Heart right ventricle (tissue), 16 donors: ENCODE measurements around the gene KLF13. TPM values are rescaled to one million over a fixed set of nuclear protein-coding genes. Genes with fewer than 3 reads are reported as not detected.

Experiments
- ATAC-seq, 8 donors: fragments of 200-7000 bp; cut with Tn5 transposase; one replicate each; pipeline ENCODE4 v1.9.1; 2020; ENCODE audit warnings: mild to moderate bottlenecking in 8 of 8, moderate library complexity in 8 of 8, moderate number of reproducible peaks in 1 of 8
- DNase-seq, 2 donors: peaks; one replicate each; pipeline ENCODE4 v3.0.0-alpha.2; 2020
- H3K27ac ChIP-seq, 10 donors: fragments of 200-600 bp; sonication (generic) in 2 of 10; one replicate each; pipeline versions ENCODE4 v1.5.0 to v1.8.0; 2020 to 2022; ENCODE audit warnings: mild to moderate bottlenecking in 3 of 10
- H3K27me3 ChIP-seq, 7 donors: fragments of 200-600 bp; one replicate each; pipeline ENCODE4 v1.8.0; 2021 to 2022; ENCODE audit warnings: mild to moderate bottlenecking in 2 of 7
- H3K36me3 ChIP-seq, 9 donors: fragments of 200-600 bp; sonication (generic) in 1 of 9; one replicate each; pipeline versions ENCODE4 v1.5.0 to v1.8.0; 2020 to 2022; ENCODE audit warnings: mild to moderate bottlenecking in 2 of 9
- H3K4me1 ChIP-seq, 9 donors: fragments of 200-600 bp; sonication (generic) in 1 of 9; one replicate each; pipeline versions ENCODE4 v1.5.0 to v1.8.0; 2020 to 2022; ENCODE audit warnings: mild to moderate bottlenecking in 4 of 9
- H3K4me3 ChIP-seq, 10 donors: fragments of 200-600 bp; sonication (generic) in 2 of 10; one replicate each; pipeline versions ENCODE4 v1.5.0 to v1.8.0; 2020 to 2022; ENCODE audit warnings: mild to moderate bottlenecking in 7 of 10, moderate library complexity in 2 of 10
- H3K9me3 ChIP-seq, 11 donors: fragments of 200-600 bp in 10 of 11; sonication (generic) in 2 of 11; one replicate each; pipeline versions ENCODE4 v1.5.0 to v1.8.0; 2013 to 2022; ENCODE audit warnings: mild to moderate bottlenecking in 2 of 11, control low read depth in 1 of 11, moderate library complexity in 1 of 11
- WGBS, 2 donors: extraction: QIAGEN DNeasy Blood & Tissue Kit; methylation state at CpG; one replicate each; pipeline ENCODE4 v1.1.7; 2013; ENCODE audit warnings: inconsistent platforms in 1 of 2; 5-methylcytosine and 5-hydroxymethylcytosine counted together
- intact Hi-C, 10 donors: fragments of 100-400 bp; cut with DNase I; formaldehyde crosslinking; loops; one replicate each; pipeline versions ENCODE4 v1.11.1 to v1.14.2; 2022
- polyA plus RNA-seq, 2 donors: library from polyadenylated mRNA; stranded (reverse); fragments of 200-250 nt; gene quantifications; one replicate each; pipeline ENCODE4 v1.2.3, GENCODE V29; 2013
- total RNA-seq, 10 donors: library from RNA; stranded (reverse); fragmentation: NEBNext Ultra II Directional in 3 of 10; extraction: Animal tissue kit (Norgen Biotek cat#: 25700) in 3 of 10; gene quantifications; one replicate each; pipeline versions ENCODE4 v1.2.1 to v1.2.4, GENCODE V29; 2021 to 2023
- TF ChIP-seq, protein P1 (sequence below), 9 donors: fragments of 200-600 bp; sonication (generic) in 2 of 9; IDR thresholded peaks; one replicate each; pipeline versions ENCODE4 v1.5.0 to v1.8.0; 2021 to 2022; ENCODE audit warnings: antibody characterized with exemption in 9 of 9, mild to moderate bottlenecking in 5 of 9, moderate library complexity in 1 of 9
- donor health status: Arrhythmogenic right ventricular cardiomyopathy.
- donor health status: ischemic (EF 13 %, LVEDD 7.1; RV severe dilation, severe dysfunction).
- donor health status: healthy with polysubstance abuse.
- donor health status: DM: no; HTN: yes; CAD: no.
- donor health status: DM: no; HTN: no; CAD: no.
- donor health status: ischemic (EF 25% LVEDD 6.9; RV normal size, moderate dysfunction).
- donor health status: ischemic (EF 25% LVEDD 5.7; RV mildly dilated, moderate dysfunction).
- donor health status: healthy.
- donor health status: DM: yes; HTN: yes; CAD: no.
- donor health status: Ischemic cardiomyopathy.
- donor health status: ischemic (EF 35%, LVEDD 5.7; RV mildly dilated, moderate dysfunction).
- donor health status: nonischemic (EF 11% LVEDD 7.7; RV severe dilation, severe dysfunction).
- donor health status: DM: yes; HTN: yes; CAD: no.
- donor health status: PGD.
- donor health status: ischemic (EF 29% LVEDD 5.4; RV normal size, mild dysfunction).
- donor health status: nonischemic (EF 23%, LVEDD 6.1; RV moderate dilation, normal function).

KLF13 gene
- total and polyA plus RNA-seq, 12 donors, result 28.4 to 101 (median 45.0) TPM

DNA sequence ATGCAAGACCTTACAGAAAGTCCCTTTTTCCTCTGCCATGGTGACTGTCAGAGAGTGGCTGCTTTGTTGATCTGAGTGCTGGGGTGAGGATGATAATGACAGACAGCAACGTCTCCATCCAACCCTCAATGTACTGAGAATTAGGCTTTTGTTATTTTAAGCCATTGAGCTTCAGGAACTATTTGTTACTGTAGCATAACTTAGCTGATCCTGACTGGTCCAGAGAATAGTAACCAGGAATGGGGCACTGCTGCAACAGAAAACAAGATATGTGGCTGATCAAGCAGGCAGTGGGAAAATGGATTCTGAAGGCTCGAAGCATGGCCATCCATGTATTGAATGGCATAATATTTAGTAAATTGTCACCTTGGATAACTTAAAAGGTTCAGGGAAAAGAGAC lies 5.2 kb upstream of the KLF13 start:
- Histone ChIP-seq H3K27me3 (no peaks in the 10 kb centered on the region), H3K27ac (no peak overlapping the region), H3K9me3 (no peaks in the 10 kb centered on the region), H3K36me3 (no peaks in the 10 kb centered on the region), H3K4me3 (no peak overlapping the region), H3K4me1 (peaks cover 0 to 47% (median 12%) of the 10 kb centered on the region in 9 donors)
- intact Hi-C loops, result loop anchor here in 4 of 10 donors (5.0 to 10.0 kb wide), 7 partner anchors 73 to 327 kb away; partner anchors contain the start of gene MTMR10 (in 1 of the 4)
- 94 to 96% methylated on average over 2 of the region's 2 CpGs for WGBS, 2 donors
- DNase-seq (no peak), ATAC-seq (no peak)
- TF ChIP-seq, protein P1, sequence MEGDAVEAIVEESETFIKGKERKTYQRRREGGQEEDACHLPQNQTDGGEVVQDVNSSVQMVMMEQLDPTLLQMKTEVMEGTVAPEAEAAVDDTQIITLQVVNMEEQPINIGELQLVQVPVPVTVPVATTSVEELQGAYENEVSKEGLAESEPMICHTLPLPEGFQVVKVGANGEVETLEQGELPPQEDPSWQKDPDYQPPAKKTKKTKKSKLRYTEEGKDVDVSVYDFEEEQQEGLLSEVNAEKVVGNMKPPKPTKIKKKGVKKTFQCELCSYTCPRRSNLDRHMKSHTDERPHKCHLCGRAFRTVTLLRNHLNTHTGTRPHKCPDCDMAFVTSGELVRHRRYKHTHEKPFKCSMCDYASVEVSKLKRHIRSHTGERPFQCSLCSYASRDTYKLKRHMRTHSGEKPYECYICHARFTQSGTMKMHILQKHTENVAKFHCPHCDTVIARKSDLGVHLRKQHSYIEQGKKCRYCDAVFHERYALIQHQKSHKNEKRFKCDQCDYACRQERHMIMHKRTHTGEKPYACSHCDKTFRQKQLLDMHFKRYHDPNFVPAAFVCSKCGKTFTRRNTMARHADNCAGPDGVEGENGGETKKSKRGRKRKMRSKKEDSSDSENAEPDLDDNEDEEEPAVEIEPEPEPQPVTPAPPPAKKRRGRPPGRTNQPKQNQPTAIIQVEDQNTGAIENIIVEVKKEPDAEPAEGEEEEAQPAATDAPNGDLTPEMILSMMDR (IDR thresholded peaks at IDR 0.05), result no peak

DNA sequence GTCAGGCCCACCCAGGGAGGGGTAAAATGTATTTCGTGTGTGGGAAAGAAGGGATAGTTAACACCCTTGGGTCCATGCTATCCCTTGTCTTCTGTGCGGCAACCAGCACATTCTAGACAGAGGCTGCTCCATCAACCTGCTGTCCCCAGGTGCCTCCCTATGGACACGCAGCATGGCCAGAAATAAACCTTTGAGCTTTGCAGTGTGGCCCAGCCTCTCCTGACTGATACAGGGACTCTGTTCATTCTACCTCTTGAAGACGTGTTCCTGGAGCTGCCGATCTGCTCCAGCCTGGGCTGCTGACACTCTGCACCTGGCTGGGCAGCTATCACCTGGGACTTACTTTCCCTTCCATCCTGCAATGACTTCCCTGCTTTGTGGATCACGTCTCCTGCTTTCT lies 4.1 kb upstream of the KLF13 start:
- H3K27me3 ChIP-seq, result no peaks in the 10 kb centered on the region
- DNase-seq, result no peak
- no peaks in the 10 kb centered on the region for H3K9me3 ChIP-seq
- intact Hi-C loops, result loop anchor here in 4 of 10 donors (5.0 to 10.0 kb wide), 7 partner anchors 72 to 328 kb away; partner anchors contain the start of gene MTMR10 (in 1 of the 4)
- ATAC-seq, result no peak
- no peak overlapping the region for H3K4me3 ChIP-seq
- 74 to 79% methylated on average over 6 of the region's 6 CpGs for WGBS, 2 donors
- TF ChIP-seq, protein P1 (IDR thresholded peaks at IDR 0.05), result no peak
- no peaks in the 10 kb centered on the region for H3K36me3 ChIP-seq
- peaks cover 0 to 40% (median 12%) of the 10 kb centered on the region in 9 donors for H3K4me1 ChIP-seq
- H3K27ac ChIP-seq, result no peak overlapping the region

DNA sequence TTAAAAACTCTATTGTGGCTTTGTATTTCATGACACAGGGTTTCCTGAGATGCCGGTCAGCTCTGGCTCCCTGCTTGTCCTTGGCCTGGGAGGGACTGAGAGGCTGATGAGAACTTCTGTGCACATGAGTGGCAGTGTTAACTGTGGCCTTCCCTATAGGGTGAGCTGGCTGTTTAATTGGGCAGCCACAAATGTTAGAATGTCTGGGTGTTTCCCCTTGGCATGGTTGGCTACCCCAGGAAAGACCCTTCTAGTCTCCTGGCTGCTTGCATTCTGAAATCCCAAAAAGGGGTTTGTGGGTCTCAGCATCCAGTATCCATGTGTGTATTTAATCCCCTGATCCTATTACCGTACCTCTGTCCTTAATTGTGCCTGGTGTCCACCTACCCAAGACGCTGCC lies 3.0 kb upstream of the KLF13 start:
- no peak overlapping the region for H3K4me3 ChIP-seq
- DNase-seq (no peak), ATAC-seq (no peak)
- TF ChIP-seq, protein P1 (IDR thresholded peaks at IDR 0.05), result no peak
- peaks cover 0 to 43% (median 13%) of the 10 kb centered on the region in 9 donors for H3K4me1 ChIP-seq
- H3K27me3 ChIP-seq, result no peaks in the 10 kb centered on the region
- 82 to 93% methylated on average over 3 of the region's 3 CpGs for WGBS, 2 donors
- peak overlapping the region in 1 of 10 donors; percentile 100 for H3K27ac ChIP-seq
- H3K36me3 ChIP-seq, result no peaks in the 10 kb centered on the region
- no peaks in the 10 kb centered on the region for H3K9me3 ChIP-seq
- intact Hi-C loops, result loop anchor here in 6 of 10 donors (2.0 to 10.0 kb wide), 10 partner anchors 71 to 329 kb away; partner anchors contain the start of gene MTMR10 (in 1 of the 6)

DNA sequence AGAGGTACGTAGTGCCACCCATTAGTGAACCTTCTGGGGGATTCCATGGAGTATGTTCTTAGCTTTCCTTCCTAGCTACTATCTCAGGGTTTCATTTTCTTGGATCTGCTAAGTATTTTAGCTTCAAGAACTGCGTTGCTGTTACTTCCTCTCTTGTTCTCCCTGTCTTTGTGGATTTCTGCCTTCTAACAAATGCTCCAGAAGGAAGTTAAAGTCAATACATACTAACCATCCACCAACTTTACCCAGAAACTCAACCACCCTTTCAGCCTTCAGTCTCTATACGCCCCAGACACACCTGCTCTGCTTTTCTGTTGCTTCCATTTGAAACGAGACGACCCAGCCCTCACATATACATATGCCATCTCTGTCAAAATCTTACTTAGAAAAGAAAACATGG lies 2.4 kb upstream of the KLF13 start:
- peaks cover under 1 to 46% (median 17%) of the 10 kb centered on the region in 9 donors for H3K4me1 ChIP-seq
- peak overlapping the region in 5 of 10 donors; percentile 99 to 100 (median 100) for H3K27ac ChIP-seq
- ATAC-seq, result no peak
- no peaks in the 10 kb centered on the region for H3K36me3 ChIP-seq
- TF ChIP-seq, protein P1 (IDR thresholded peaks at IDR 0.05), result no peak
- H3K27me3 ChIP-seq, result no peaks in the 10 kb centered on the region
- no peak for DNase-seq
- peak overlapping the region in 1 of 10 donors; percentile 96 for H3K4me3 ChIP-seq
- intact Hi-C loops, result loop anchor here in 6 of 10 donors (2.0 to 10.0 kb wide), 10 partner anchors 71 to 329 kb away; partner anchors contain the start of gene MTMR10 (in 1 of the 6)
- 74 to 75% methylated on average over 5 of the region's 5 CpGs for WGBS, 2 donors
- H3K9me3 ChIP-seq, result no peaks in the 10 kb centered on the region
